ENCODE measurements around the gene DUSP12. TPM values are rescaled to one million over a fixed set of nuclear protein-coding genes. Genes with fewer than 3 reads are reported as not detected.
A peak's percentile ranks its signal among the peaks of the same experiment; 100 is the strongest.

DUSP12 gene
- total and polyA plus RNA-seq, 9 of the 15 experiments (the other 6 are each of a cell fraction or from before 2014, with no cell fraction given) = 10.4 to 81.4 (median 43.6) TPM

DNA sequence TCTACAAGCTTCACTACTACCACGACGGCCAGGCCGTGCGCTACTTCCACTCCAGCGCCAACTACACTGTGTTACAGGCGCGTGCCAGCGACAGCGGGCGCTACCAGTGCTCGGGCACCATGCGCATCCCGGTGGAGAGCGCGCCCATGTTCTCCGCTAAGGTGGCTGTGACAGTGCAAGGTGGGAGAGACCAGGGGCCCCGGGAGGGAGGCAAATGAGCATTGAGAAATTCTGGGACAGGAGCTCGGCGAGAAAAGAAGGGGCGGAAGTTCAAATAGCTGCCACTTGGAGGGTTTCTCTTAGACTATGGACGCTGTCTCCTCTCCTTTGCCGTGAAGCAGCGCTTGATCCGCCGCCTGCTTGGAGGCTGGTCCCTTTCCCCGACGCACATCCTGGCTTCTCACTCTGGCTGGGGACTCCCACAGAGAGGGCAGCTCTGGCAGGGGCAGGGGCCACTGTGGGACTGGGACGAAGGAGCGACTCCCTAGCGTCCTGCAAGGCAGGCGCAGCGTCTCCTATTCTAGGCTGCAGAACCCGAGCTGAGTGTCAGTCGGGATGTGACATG lies 23.6 kb upstream of the DUSP12 start (continued):
- TF ChIP-seq, protein P1, sequence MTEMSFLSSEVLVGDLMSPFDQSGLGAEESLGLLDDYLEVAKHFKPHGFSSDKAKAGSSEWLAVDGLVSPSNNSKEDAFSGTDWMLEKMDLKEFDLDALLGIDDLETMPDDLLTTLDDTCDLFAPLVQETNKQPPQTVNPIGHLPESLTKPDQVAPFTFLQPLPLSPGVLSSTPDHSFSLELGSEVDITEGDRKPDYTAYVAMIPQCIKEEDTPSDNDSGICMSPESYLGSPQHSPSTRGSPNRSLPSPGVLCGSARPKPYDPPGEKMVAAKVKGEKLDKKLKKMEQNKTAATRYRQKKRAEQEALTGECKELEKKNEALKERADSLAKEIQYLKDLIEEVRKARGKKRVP (CRISPR knock-in tag; IDR thresholded peaks at IDR 0.05) = peak; percentile 16; the same call in 1 of the 2 replicates
- TF ChIP-seq ZNF644 (tag; IDR thresholded peaks at IDR 0.05; ENCODE audit: low read depth) (0 out of 2 replicates have a peak, but pooled peaks have one; percentile 65), KAT7 (CRISPR knock-in tag; IDR thresholded peaks at IDR 0.05; ENCODE audit: borderline replicate concordance) (peak; percentile 49; the same call in 1 of the 2 replicates), ZNF239 (CRISPR knock-in tag; IDR thresholded peaks at IDR 0.05) (peak; percentile 18; the same call in 1 of the 2 replicates), RHOXF2B (CRISPR knock-in tag; conservative IDR thresholded peaks at IDR 0.05) (0 out of 2 replicates have a peak, but pooled peaks have one; percentile 27), ZNF175 (CRISPR knock-in tag; IDR thresholded peaks at IDR 0.05; ENCODE audit: low read depth) (0 out of 2 replicates have a peak, but pooled peaks have one; percentile 8), SRF (CRISPR knock-in tag; IDR thresholded peaks at IDR 0.05) (peak in 1 of 2 experiments; percentile 58; a peak in 1 of 4 replicates), KDM4B (IDR thresholded peaks at IDR 0.05; ENCODE audit: borderline replicate concordance in 2 of 2, low read depth in 1 of 2) (peak in 1 of 2 experiments; percentile 43; a peak in 1 of 4 replicates), YY1 (IDR thresholded peaks at IDR 0.05; ENCODE audit: borderline replicate concordance in 1 of 3, control insufficient read depth in 1 of 3, extremely low read depth in 1 of 3, insufficient read depth in 3 of 3, insufficient read length in 1 of 3, insufficient replicate concordance in 2 of 3, low read depth in 1 of 3, low read length in 2 of 3) (peak in 1 of 3 experiments; percentile 49), GATAD2B (IDR thresholded peaks at IDR 0.05; ENCODE audit: borderline replicate concordance) (0 out of 2 replicates have a peak, but pooled peaks have one; percentile 52), MAZ (CRISPR knock-in tag; conservative IDR thresholded peaks at IDR 0.05 in 1 of 2, IDR thresholded peaks at IDR 0.05 in 1 of 2) (0 out of 4 replicates have a peak, but pooled peaks of 1 of the 2 experiments have one; percentile 13)
- TF ChIP-seq, protein P2, sequence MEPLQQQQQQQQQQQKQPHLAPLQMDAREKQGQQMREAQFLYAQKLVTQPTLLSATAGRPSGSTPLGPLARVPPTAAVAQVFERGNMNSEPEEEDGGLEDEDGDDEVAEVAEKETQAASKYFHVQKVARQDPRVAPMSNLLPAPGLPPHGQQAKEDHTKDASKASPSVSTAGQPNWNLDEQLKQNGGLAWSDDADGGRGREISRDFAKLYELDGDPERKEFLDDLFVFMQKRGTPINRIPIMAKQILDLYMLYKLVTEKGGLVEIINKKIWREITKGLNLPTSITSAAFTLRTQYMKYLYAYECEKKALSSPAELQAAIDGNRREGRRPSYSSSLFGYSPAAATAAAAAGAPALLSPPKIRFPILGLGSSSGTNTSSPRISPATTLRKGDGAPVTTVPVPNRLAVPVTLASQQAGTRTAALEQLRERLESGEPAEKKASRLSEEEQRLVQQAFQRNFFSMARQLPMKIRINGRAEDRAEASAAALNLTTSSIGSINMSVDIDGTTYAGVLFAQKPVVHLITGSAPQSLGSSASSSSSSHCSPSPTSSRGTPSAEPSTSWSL (CRISPR knock-in tag; IDR thresholded peaks at IDR 0.05; ENCODE audit: borderline replicate concordance) = 0 out of 2 replicates have a peak, but pooled peaks have one; percentile 63
- TF ChIP-seq, protein P3, sequence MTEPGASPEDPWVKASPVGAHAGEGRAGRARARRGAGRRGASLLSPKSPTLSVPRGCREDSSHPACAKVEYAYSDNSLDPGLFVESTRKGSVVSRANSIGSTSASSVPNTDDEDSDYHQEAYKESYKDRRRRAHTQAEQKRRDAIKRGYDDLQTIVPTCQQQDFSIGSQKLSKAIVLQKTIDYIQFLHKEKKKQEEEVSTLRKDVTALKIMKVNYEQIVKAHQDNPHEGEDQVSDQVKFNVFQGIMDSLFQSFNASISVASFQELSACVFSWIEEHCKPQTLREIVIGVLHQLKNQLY (CRISPR knock-in tag; conservative IDR thresholded peaks at IDR 0.05) = 0 out of 4 replicates have a peak, but pooled peaks of 1 of the 2 experiments have one; percentile 16
